GM12878 (cell line): Measurements from ENCODE around the gene COL16A1.

Experiments used
- EED ChIP-seq: sonication (generic); IDR thresholded peaks from 2 replicates; pipeline ENCODE4 v1.6.1; 2016; ENCODE audit warnings: antibody characterized with exemption, low read depth
- FOS ChIP-seq: IDR thresholded peaks from 3 replicates; pipeline ENCODE4 v1.6.1; 2011; ENCODE audit warnings: borderline replicate concordance; ENCODE audit not compliant: insufficient read length; ENCODE audit errors: extremely low read depth
- JUND ChIP-seq: IDR thresholded peaks from 2 replicates; pipeline ENCODE4 v1.6.1; 2012; ENCODE audit warnings: low read depth, mild to moderate bottlenecking, low read length, improper control_type of control experiment, moderate library complexity
- MTA3 ChIP-seq: IDR thresholded peaks from 2 replicates; pipeline ENCODE4 v1.6.1; 2012; ENCODE audit warnings: low read length, inconsistent platforms, borderline replicate concordance
- POLR2A ChIP-seq: IDR thresholded peaks from 2 replicates; pipeline ENCODE4 v1.6.1; 2011; ENCODE audit warnings: low read depth, mild to moderate bottlenecking, low read length
- RCOR1 ChIP-seq: conservative IDR thresholded peaks from 2 replicates; pipeline ENCODE4 v1.6.1; 2012; ENCODE audit warnings: low read depth, low read length, improper control_type of control experiment
- SPI1 ChIP-seq: IDR thresholded peaks from 2 replicates; pipeline ENCODE4 v1.6.1; 2011; ENCODE audit warnings: low read depth, mild to moderate bottlenecking, low read length, moderate library complexity, borderline replicate concordance; ENCODE audit not compliant: insufficient read depth
- SRF ChIP-seq, 2 experiments: IDR thresholded peaks; 2 replicates each; pipeline ENCODE4 v1.6.1; 2011; ENCODE audit warnings: low read depth in 2 of 2, low read length in 2 of 2, mild to moderate bottlenecking in 1 of 2, moderate library complexity in 1 of 2
- TAF1 ChIP-seq: IDR thresholded peaks from 2 replicates; pipeline ENCODE4 v1.6.1; 2011; ENCODE audit warnings: mild to moderate bottlenecking, low read depth, low read length, borderline replicate concordance
- WRNIP1 ChIP-seq: IDR thresholded peaks from 2 replicates; pipeline ENCODE4 v1.6.1; 2011; ENCODE audit warnings: low read depth, low read length, improper control_type of control experiment, borderline replicate concordance
- YY1 ChIP-seq: IDR thresholded peaks from 2 replicates; pipeline ENCODE4 v1.6.1; 2011; ENCODE audit warnings: low read depth, mild to moderate bottlenecking, low read length
- TF ChIP-seq, protein P1 (sequence below), 3 experiments: IDR thresholded peaks in 2 of 3; conservative IDR thresholded peaks in 1 of 3; 2 replicates each; pipeline ENCODE4 v1.5.1; 2011; ENCODE audit warnings: low read depth in 3 of 3, low read length in 3 of 3, mild to moderate bottlenecking in 3 of 3, control low read depth in 2 of 3, moderate library complexity in 2 of 3, inconsistent platforms in 1 of 3, mixed read lengths in 1 of 3; ENCODE audit not compliant: control insufficient read depth in 2 of 3, insufficient read depth in 1 of 3; ENCODE audit errors: extremely low read depth in 1 of 3

- TF ChIP-seq SRF (IDR thresholded peaks at IDR 0.05; ENCODE audit: low read depth in 2 of 2, low read length in 2 of 2) (no peak), RCOR1 (no peak), TAF1 (no peak), SPI1 (no peak), JUND (no peak), EED (no peak), WRNIP1 (no peak), FOS (no peak), YY1 (0 out of 2 replicates have a peak, but pooled peaks have one; percentile 24), MTA3 (no peak), POLR2A (no peak)
- TF ChIP-seq, protein P1, sequence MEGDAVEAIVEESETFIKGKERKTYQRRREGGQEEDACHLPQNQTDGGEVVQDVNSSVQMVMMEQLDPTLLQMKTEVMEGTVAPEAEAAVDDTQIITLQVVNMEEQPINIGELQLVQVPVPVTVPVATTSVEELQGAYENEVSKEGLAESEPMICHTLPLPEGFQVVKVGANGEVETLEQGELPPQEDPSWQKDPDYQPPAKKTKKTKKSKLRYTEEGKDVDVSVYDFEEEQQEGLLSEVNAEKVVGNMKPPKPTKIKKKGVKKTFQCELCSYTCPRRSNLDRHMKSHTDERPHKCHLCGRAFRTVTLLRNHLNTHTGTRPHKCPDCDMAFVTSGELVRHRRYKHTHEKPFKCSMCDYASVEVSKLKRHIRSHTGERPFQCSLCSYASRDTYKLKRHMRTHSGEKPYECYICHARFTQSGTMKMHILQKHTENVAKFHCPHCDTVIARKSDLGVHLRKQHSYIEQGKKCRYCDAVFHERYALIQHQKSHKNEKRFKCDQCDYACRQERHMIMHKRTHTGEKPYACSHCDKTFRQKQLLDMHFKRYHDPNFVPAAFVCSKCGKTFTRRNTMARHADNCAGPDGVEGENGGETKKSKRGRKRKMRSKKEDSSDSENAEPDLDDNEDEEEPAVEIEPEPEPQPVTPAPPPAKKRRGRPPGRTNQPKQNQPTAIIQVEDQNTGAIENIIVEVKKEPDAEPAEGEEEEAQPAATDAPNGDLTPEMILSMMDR (IDR thresholded peaks at IDR 0.05 in 2 of 3, conservative IDR thresholded peaks at IDR 0.05 in 1 of 3; ENCODE audit: control insufficient read depth in 2 of 3, extremely low read depth in 1 of 3, insufficient read depth in 1 of 3, low read depth in 3 of 3, low read length in 3 of 3): peak; percentile 32 to 66 (median 45)
Measured at GRCh38 chr1:31683997-31684396, 19.8 kb downstream of the COL16A1 start.
